AG04449 (cell line): ENCODE results near the gene INTS15.

Experiments
- CTCF ChIA-PET: fragments of 350-600 bp; formaldehyde crosslinking; extraction: SDS; loops from one replicate; lab custom pipeline; 2021; ENCODE audit warnings: antibody characterized with exemption; lab: Yijun Ruan, JAX
- POLR2A ChIA-PET: fragments of 400-600, 350-600 bp; formaldehyde crosslinking; extraction: SDS; loops from one replicate; lab custom pipeline; 2020; ENCODE audit warnings: antibody characterized with exemption, inconsistent platforms; lab: Yijun Ruan, JAX
- DNase-seq: peaks from one replicate; pipeline ENCODE4 v3.0.0-alpha.2; 2010; ENCODE audit warnings: low read depth, low spot score
- H3K4me3 ChIP-seq: 2 replicates; pipeline ENCODE4 v1.5.1; 2011; ENCODE audit warnings: low read depth, mild to moderate bottlenecking, control low read depth, low read length
- CTCF ChIP-seq: IDR thresholded peaks from one replicate; pipeline ENCODE4 v1.5.1; 2011; ENCODE audit warnings: mild to moderate bottlenecking, moderate library complexity, low read length, control low read depth, inconsistent platforms; ENCODE audit not compliant: insufficient read depth; ENCODE audit errors: missing control alignments

The INTS15 gene

DNA sequence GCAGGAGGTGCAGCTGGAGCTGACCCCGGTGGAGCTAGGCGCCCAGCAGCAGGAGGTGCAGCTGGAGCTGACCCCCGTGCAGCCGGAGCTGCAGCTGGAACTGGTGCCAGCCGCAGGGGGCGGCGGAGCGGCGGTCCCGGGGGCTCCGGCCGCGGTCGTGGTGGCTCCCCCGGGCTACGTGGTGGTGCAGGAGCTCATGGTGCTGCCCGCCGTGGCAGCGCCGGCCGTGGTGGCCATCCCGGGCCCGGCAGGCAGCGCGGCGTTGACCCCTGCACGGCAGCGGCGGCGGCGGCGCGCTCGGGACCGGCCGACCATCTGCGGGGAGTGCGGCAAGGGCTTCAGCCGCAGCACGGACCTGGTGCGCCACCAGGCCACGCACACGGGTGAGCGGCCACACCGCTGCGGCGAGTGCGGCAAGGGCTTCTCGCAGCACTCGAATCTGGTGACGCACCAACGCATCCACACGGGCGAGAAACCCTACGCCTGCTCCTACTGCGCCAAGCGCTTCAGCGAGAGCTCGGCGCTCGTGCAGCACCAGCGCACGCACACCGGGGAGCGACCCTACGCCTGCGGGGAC is 32.4 kb downstream of the INTS15 start:
- DNase-seq: no peak
- CTCF ChIA-PET: interaction anchor here (1.2 kb wide), 1 partner anchor 9 kb away, joined by 3 read pairs; no protein-coding TSS in a partner anchor
- no peak overlapping the region for H3K4me3 ChIP-seq
- POLR2A ChIA-PET: no interaction called here
- TF ChIP-seq CTCF: no peak

DNA sequence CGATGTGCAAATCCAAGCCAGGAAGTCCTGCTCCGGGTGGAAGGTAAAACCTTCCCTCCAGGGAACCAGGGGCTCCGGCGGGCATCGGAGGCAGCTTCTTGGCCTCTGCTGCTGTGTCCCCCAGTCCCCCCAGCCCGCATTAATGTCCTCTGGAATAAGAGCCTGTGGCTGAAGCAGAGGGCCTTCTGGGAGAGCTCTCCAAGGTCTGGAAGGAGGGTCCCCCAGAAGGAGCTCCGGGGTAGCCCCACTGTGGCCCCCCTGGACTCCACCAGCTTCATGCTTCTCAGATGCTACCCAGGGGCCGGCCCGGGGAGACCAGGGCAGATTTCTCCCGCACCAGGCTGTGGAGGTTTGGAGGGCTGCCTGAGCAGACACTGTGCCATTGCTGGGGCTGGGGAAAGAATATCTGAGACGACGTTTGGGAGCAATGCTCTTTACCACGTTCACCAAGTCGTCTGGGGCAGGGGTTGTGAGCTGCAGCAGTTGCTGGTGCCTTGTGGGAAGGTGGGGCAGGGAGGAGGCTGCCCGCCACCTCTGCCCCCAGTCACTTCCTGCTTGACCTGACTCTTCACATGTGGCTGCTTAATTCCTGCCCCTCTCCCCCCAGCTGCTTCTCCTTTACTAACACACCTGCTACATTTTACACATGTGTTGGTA is 33.9 kb downstream of the INTS15 start:
- ChIA-PET POLR2A (no interaction called here), CTCF (no interaction called here)
- no peak for TF ChIP-seq CTCF
- DNase-seq: no peak
- no peak overlapping the region for H3K4me3 ChIP-seq

- no peak for DNase-seq
- ChIA-PET POLR2A (no interaction called here), CTCF (no interaction called here)
- H3K4me3 ChIP-seq: no peak overlapping the region
- no peak for TF ChIP-seq CTCF
Measured at GRCh38 chr7:6624246-6624611, 34.4 kb downstream of the INTS15 start.

DNA sequence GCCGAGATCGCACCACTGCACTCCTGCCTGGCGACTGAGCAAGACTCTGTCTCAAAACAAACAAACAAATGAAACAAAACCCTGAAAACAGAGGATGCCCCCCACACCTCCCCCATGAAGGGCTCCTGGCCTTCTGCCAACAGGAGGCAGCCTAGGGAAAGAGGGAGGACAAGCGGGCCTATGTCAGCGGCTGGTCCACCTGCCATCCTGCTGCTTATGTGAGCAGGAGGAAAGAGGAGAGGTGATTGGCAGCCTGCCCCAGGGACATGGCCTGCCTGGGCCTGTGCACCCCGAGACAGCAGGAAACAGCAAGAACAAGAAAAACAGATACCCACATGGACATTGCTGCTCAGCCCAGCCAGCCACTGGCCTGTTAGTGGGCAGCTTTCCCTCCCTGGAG is 38.2 kb downstream of the INTS15 start:
- POLR2A ChIA-PET: no interaction called here
- TF ChIP-seq CTCF: no peak
- no peak overlapping the region for H3K4me3 ChIP-seq
- DNase-seq: no peak
- CTCF ChIA-PET: interaction anchor here (1.5 kb wide), 1 partner anchor 9 kb away, joined by 3 read pairs; no protein-coding TSS in a partner anchor

GRCh38 chr7:6630007-6630849 is 40.4 kb downstream of the INTS15 start:
- POLR2A ChIA-PET: no interaction called here
- TF ChIP-seq CTCF: no peak
- no peak for DNase-seq
- CTCF ChIA-PET: interaction anchor here (1.3 kb wide), 1 partner anchor 71 kb away, joined by 3 read pairs; no protein-coding TSS in a partner anchor
- no peak overlapping the region for H3K4me3 ChIP-seq

DNA sequence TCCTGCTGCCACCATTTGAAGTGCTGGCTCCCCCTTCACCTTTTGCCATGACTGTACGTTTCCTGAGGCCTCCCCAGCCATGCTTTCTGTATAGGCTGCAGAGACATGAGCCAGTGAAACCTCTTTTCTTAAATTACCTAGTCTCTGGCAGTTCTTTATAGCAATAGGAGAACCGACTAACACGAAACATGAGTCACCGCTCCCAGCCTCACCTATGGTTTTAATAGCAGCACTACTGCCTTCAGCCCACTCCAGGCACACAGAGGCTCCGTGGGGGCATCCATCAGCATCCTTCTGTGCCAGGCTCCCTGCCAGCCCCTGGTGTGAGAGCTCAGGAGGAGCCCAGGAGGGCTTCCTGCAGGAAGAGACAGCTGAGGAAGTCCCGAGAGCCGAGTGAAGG is 41.8 kb downstream of the INTS15 start:
- no peak overlapping the region for H3K4me3 ChIP-seq
- CTCF ChIA-PET: no interaction called here
- POLR2A ChIA-PET: no interaction called here
- DNase-seq: no peak
- no peak for TF ChIP-seq CTCF
